ENCODE measurements around the gene USP22.

Gene USP22

GRCh38 chr17:21003007-21003621 lies 39.7 kb downstream of the USP22 start:
- ChIA-PET POLR2A (no interaction called here), CTCF (interaction anchor here (0.7 to 2.2 kb wide), 2 partner anchors 10 to 108 kb away, joined by 3 to 16 read pairs; no protein-coding TSS in a partner anchor)
- H3K4me3 ChIP-seq (ENCODE audit: low read depth, low read length), result no peak overlapping the region
- TF ChIP-seq CTCF (IDR thresholded peaks at IDR 0.05; ENCODE audit: insufficient read depth, low read length, missing control alignments), result no peak
- no peak for DNase-seq (ENCODE audit: low read depth, low spot score)

DNA sequence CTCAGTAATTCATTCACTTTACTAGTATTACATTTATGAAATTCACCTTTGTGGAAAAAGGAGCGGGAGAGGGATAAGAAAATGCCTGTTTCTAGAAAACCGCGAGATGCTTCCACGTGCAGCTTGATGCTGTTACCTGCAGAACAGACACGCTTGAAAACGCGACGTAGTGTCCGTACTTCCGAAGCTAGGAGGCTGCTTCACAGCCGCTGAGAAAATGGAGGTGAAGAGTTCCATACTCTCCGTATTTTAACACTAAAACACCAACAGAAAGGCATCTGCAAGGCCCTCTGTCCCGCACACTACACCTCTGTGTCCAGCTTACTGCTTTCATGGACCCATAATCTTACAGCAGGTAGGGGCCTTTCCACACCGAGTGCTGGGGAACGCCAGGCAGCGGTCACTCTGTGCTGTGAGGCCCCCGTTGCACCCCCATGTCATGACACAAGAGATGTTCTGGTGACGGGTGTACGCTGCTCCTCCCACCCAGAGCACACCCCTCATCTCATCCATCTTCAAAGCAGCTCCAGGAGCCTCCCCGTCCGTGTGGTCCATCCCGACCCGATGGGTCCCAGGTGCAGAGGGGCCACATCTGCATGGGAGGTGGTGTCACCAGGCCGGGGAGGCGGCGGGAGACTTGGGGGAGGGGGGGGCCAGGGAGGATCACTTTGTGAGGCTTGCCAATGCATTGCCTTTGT lies 40.4 kb downstream of the USP22 start:
- CTCF ChIA-PET, result interaction anchor here (2.2 kb wide), 1 partner anchor 9 kb away, joined by 16 read pairs; no protein-coding TSS in a partner anchor

DNA sequence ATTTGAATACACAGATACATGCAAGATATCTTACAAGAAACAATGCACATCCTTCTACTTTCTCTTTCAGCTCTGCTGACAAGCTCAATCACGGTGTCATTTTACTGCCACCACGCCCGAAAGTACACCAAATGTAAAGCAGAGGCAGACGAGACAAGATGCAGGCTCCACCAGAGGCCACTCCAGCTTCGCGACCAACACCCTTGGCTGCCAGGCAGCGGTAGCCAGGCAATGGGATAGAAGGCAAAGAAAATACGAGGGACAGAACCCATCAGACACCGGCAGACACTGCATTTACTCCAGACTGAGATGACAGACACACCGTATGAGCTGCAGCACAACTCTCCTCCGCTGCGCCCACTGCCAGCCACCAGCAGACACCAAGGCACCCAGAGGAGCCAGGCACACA lies 41.0 kb downstream of the USP22 start:
- no peak overlapping the region for H3K4me3 ChIP-seq (ENCODE audit: low read depth, low read length)
- DNase-seq (ENCODE audit: low read depth, low spot score), result no peak
- CTCF ChIA-PET, result interaction anchor here (2.2 kb wide), 1 partner anchor 9 kb away, joined by 16 read pairs; no protein-coding TSS in a partner anchor
- no peak for TF ChIP-seq CTCF (IDR thresholded peaks at IDR 0.05; ENCODE audit: insufficient read depth, low read length, missing control alignments)
- POLR2A ChIA-PET, result no interaction called here

More for the DNA sequence above, 40.4 kb downstream of the USP22 start:
- TF ChIP-seq CTCF (IDR thresholded peaks at IDR 0.05; ENCODE audit: insufficient read depth, low read length, missing control alignments), result no peak
- DNase-seq (ENCODE audit: low read depth, low spot score), result no peak
- POLR2A ChIA-PET, result no interaction called here
- H3K4me3 ChIP-seq (ENCODE audit: low read depth, low read length), result no peak overlapping the region

- TF ChIP-seq CTCF (IDR thresholded peaks at IDR 0.05; ENCODE audit: insufficient read depth, low read length, missing control alignments), result no peak
- POLR2A ChIA-PET, result no interaction called here
- H3K4me3 ChIP-seq (ENCODE audit: low read depth, low read length), result no peak overlapping the region
- CTCF ChIA-PET, result interaction anchor here (2.2 kb wide), 1 partner anchor 8 kb away, joined by 16 read pairs; no protein-coding TSS in a partner anchor
- DNase-seq (ENCODE audit: low read depth, low spot score), result no peak
Observed at GRCh38 chr17:21001111-21001812, 41.5 kb downstream of the USP22 start.

- TF ChIP-seq CTCF (IDR thresholded peaks at IDR 0.05; ENCODE audit: insufficient read depth, low read length, missing control alignments), result no peak
- H3K4me3 ChIP-seq (ENCODE audit: low read depth, low read length), result no peak overlapping the region
- DNase-seq (ENCODE audit: low read depth, low spot score), result no peak
- CTCF ChIA-PET, result interaction anchor here (1.8 kb wide), 1 partner anchor 92 kb away, joined by 4 read pairs; no protein-coding TSS in a partner anchor
- POLR2A ChIA-PET, result no interaction called here
Observed at GRCh38 chr17:20999841-21000532, 42.8 kb downstream of the USP22 start.
